Liver (tissue), 9 donors: ENCODE results near the gene CCNY. TPM values are rescaled to one million over a fixed set of nuclear protein-coding genes. Genes with fewer than 3 reads are reported as not detected.

Experiments
- DNase-seq: peaks from one replicate; pipeline ENCODE4 v3.0.0-alpha.2; 2017; ENCODE audit warnings: low spot score
- H3K27ac ChIP-seq, 2 donors: one replicate each; pipeline ENCODE4 v1.7.0; 2013; ENCODE audit warnings: inconsistent platforms in 2 of 2, low read length in 2 of 2, control low read depth in 1 of 2, low read depth in 1 of 2, mild to moderate bottlenecking in 1 of 2
- H3K27me3 ChIP-seq, 4 donors: one replicate each; pipeline versions ENCODE4 v1.6.1 to v1.7.0; 2013; ENCODE audit warnings: low read length in 3 of 4, inconsistent platforms in 1 of 4, mild to moderate bottlenecking in 1 of 4, moderate library complexity in 1 of 4; ENCODE audit not compliant: control insufficient read depth in 4 of 4, insufficient read depth in 4 of 4
- H3K36me3 ChIP-seq, 4 donors: one replicate each; pipeline versions ENCODE4 v1.6.1 to v1.7.0; 2013; ENCODE audit warnings: low read length in 3 of 4, mild to moderate bottlenecking in 3 of 4, low read depth in 1 of 4, moderate library complexity in 1 of 4; ENCODE audit not compliant: control insufficient read depth in 4 of 4, insufficient read depth in 3 of 4
- H3K4me1 ChIP-seq, 4 donors: one replicate each; pipeline versions ENCODE4 v1.6.1 to v1.7.0; 2013; ENCODE audit warnings: low read length in 3 of 4, mild to moderate bottlenecking in 3 of 4, moderate library complexity in 1 of 4; ENCODE audit not compliant: control insufficient read depth in 4 of 4, insufficient read depth in 4 of 4
- H3K4me3 ChIP-seq, 3 donors: one replicate each; pipeline versions ENCODE4 v1.6.1 to v1.7.0; 2013; ENCODE audit warnings: low read length in 3 of 3, control low read depth in 1 of 3, low read depth in 1 of 3, mild to moderate bottlenecking in 1 of 3
- H3K9ac ChIP-seq, 2 donors: one replicate each; pipeline ENCODE4 v1.7.0; 2013; ENCODE audit warnings: low read length in 2 of 2, mild to moderate bottlenecking in 2 of 2, moderate library complexity in 2 of 2, control low read depth in 1 of 2, low read depth in 1 of 2
- H3K9me3 ChIP-seq, 4 donors: one replicate each; pipeline versions ENCODE4 v1.6.1 to v1.7.0; 2013; ENCODE audit warnings: low read length in 3 of 4; ENCODE audit not compliant: control insufficient read depth in 4 of 4
- ATF3 ChIP-seq: IDR thresholded peaks from 2 replicates; pipeline ENCODE4 v1.6.1; 2016; ENCODE audit warnings: antibody characterized with exemption
- EGR1 ChIP-seq, 2 donors: IDR thresholded peaks; 2 replicates each; pipeline ENCODE4 v1.6.1; 2016 to 2018; ENCODE audit warnings: antibody characterized with exemption in 2 of 2, low read depth in 2 of 2
- FOXA1 ChIP-seq: IDR thresholded peaks from 2 replicates; pipeline ENCODE4 v1.6.1; 2016; ENCODE audit warnings: antibody characterized with exemption
- FOXA2 ChIP-seq: IDR thresholded peaks from 2 replicates; pipeline ENCODE4 v1.6.1; 2016; ENCODE audit warnings: antibody characterized with exemption
- GABPA ChIP-seq, 2 donors: IDR thresholded peaks in 1 of 2; conservative IDR thresholded peaks in 1 of 2; 2 replicates each; pipeline ENCODE4 v1.6.1; 2016; ENCODE audit warnings: antibody characterized with exemption in 2 of 2, mild to moderate bottlenecking in 1 of 2, moderate library complexity in 1 of 2
- HNF4A ChIP-seq, 2 donors: conservative IDR thresholded peaks; 2 replicates each; pipeline ENCODE4 v1.6.1; 2016; ENCODE audit warnings: antibody characterized with exemption in 2 of 2, mild to moderate bottlenecking in 2 of 2
- HNF4G ChIP-seq: IDR thresholded peaks from 2 replicates; pipeline ENCODE4 v1.6.1; 2016; ENCODE audit warnings: antibody characterized with exemption
- JUND ChIP-seq, 2 donors: IDR thresholded peaks; 2 replicates each; pipeline ENCODE4 v1.6.1; 2016; ENCODE audit warnings: antibody characterized with exemption in 2 of 2
- MAX ChIP-seq: IDR thresholded peaks from 2 replicates; pipeline ENCODE4 v1.6.1; 2016; ENCODE audit warnings: antibody characterized with exemption
- NR2F2 ChIP-seq: IDR thresholded peaks from 2 replicates; pipeline ENCODE4 v1.6.1; 2016; ENCODE audit warnings: antibody characterized with exemption
- RAD21 ChIP-seq, 2 donors: IDR thresholded peaks; 2 replicates each; pipeline ENCODE4 v1.6.1; 2016; ENCODE audit warnings: antibody characterized with exemption in 2 of 2, mild to moderate bottlenecking in 2 of 2
- REST ChIP-seq: IDR thresholded peaks from 2 replicates; pipeline ENCODE4 v1.6.1; 2016; ENCODE audit warnings: antibody characterized with exemption, mild to moderate bottlenecking
- RXRA ChIP-seq, 2 donors: IDR thresholded peaks; 2 replicates each; pipeline ENCODE4 v1.6.1; 2017 to 2018; ENCODE audit warnings: antibody characterized with exemption in 2 of 2, mild to moderate bottlenecking in 1 of 2
- TAF1 ChIP-seq: conservative IDR thresholded peaks from 2 replicates; pipeline ENCODE4 v1.6.1; 2016; ENCODE audit warnings: antibody characterized with exemption, mild to moderate bottlenecking
- YY1 ChIP-seq: IDR thresholded peaks from 2 replicates; pipeline ENCODE4 v1.6.1; 2016; ENCODE audit warnings: antibody characterized with exemption, mild to moderate bottlenecking
- ZBTB33 ChIP-seq: IDR thresholded peaks from 2 replicates; pipeline ENCODE4 v1.6.1; 2016; ENCODE audit warnings: antibody characterized with exemption
- WGBS: extraction: QIAGEN DNeasy Blood & Tissue Kit; methylation state at CpG from one replicate; pipeline ENCODE4 v1.1.7; 2013; 5-methylcytosine and 5-hydroxymethylcytosine counted together
- polyA plus RNA-seq, 2 donors: library from polyadenylated mRNA; stranded (reverse) in 1 of 2; unstranded in 1 of 2; fragments of 200-250 nt in 1 of 2; fragments of >200 nt in 1 of 2; fragmentation: Nextera tagmentation in 1 of 2; extraction: Ambion mirVana in 1 of 2; gene quantifications; one replicate each; pipeline versions ENCODE4 v1.2.1 to v1.2.3, GENCODE V29; 2013 to 2015
- total RNA-seq, 2 donors: library from RNA; depleted of rRNA; stranded (reverse); fragments of >200 nt; gene quantifications; one replicate each; pipeline ENCODE4 v1.2.3, GENCODE V29; 2014
- TF ChIP-seq, protein P1 (sequence below): fragments of 150-350 bp; IDR thresholded peaks from 2 replicates; pipeline ENCODE4 v1.5.1; 2017; ENCODE audit warnings: improper control_type of control experiment, low read depth, low read length; ENCODE audit not compliant: missing input control
- donor health status: healthy.
- donor health status: healthy.
- donor health status: healthy.
- donor health status: healthy.
- donor health status: healthy.

Gene CCNY
- total and polyA plus RNA-seq, 4 donors = 17.6 to 38.4 (median 21.8) TPM

- no peak for TF ChIP-seq TAF1
- TF ChIP-seq MAX = no peak
- TF ChIP-seq GABPA (IDR thresholded peaks at IDR 0.05 in 1 of 2, conservative IDR thresholded peaks at IDR 0.05 in 1 of 2) = no peak
- no peak for TF ChIP-seq EGR1 (IDR thresholded peaks at IDR 0.05; ENCODE audit: low read depth in 2 of 2)
- no peak for TF ChIP-seq HNF4G
- no peak for TF ChIP-seq NR2F2
- TF ChIP-seq, protein P1, sequence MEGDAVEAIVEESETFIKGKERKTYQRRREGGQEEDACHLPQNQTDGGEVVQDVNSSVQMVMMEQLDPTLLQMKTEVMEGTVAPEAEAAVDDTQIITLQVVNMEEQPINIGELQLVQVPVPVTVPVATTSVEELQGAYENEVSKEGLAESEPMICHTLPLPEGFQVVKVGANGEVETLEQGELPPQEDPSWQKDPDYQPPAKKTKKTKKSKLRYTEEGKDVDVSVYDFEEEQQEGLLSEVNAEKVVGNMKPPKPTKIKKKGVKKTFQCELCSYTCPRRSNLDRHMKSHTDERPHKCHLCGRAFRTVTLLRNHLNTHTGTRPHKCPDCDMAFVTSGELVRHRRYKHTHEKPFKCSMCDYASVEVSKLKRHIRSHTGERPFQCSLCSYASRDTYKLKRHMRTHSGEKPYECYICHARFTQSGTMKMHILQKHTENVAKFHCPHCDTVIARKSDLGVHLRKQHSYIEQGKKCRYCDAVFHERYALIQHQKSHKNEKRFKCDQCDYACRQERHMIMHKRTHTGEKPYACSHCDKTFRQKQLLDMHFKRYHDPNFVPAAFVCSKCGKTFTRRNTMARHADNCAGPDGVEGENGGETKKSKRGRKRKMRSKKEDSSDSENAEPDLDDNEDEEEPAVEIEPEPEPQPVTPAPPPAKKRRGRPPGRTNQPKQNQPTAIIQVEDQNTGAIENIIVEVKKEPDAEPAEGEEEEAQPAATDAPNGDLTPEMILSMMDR = no peak
- TF ChIP-seq RAD21 (IDR thresholded peaks at IDR 0.05) = no peak
- TF ChIP-seq RXRA (IDR thresholded peaks at IDR 0.05) = no peak
- no peak for TF ChIP-seq YY1
- no peak for TF ChIP-seq REST
- no peak for TF ChIP-seq HNF4A (conservative IDR thresholded peaks at IDR 0.05)
- TF ChIP-seq ZBTB33 = no peak
- TF ChIP-seq ATF3 = no peak
- no peak for TF ChIP-seq FOXA1
- no peak for TF ChIP-seq FOXA2
- no peak for TF ChIP-seq JUND (IDR thresholded peaks at IDR 0.05)
- 96% methylated on average over 20 of the region's 20 CpGs for WGBS
- Histone ChIP-seq H3K9me3 (no peaks in the 10 kb centered on the region), H3K27ac (no peak overlapping the region), H3K9ac (no peak overlapping the region), H3K36me3 (peaks cover 5 to 18% (median 6%) of the 10 kb centered on the region in 4 donors), H3K27me3 (no peaks in the 10 kb centered on the region), H3K4me1 (peaks cover 0 to 2% (median 0%) of the 10 kb centered on the region in 4 donors), H3K4me3 (no peak overlapping the region)
- no peak for DNase-seq
Measured at GRCh38 chr10:35568483-35569015, 232.2 kb downstream of the CCNY start.
